Measurements from ENCODE around the gene CARD14.

The CARD14 gene

GRCh38 chr17:80213643-80213975, 43.8 kb downstream of the CARD14 start:
- no peak for DNase-seq

GRCh38 chr17:80214012-80214877, 44.4 kb downstream of the CARD14 start:
- DNase-seq: no peak

- no peak for DNase-seq
Observed at GRCh38 chr17:80214878-80215210, 45.0 kb downstream of the CARD14 start.

- no peak for DNase-seq
Observed at GRCh38 chr17:80216473-80217456, 46.9 kb downstream of the CARD14 start.

- DNase-seq: no peak
Observed at GRCh38 chr17:80217703-80218362, 48.0 kb downstream of the CARD14 start.

- DNase-seq: no peak
Observed at GRCh38 chr17:80218391-80218790, 48.6 kb downstream of the CARD14 start.

- DNase-seq: peak; percentile 93
Observed at GRCh38 chr17:80219013-80219762, 49.4 kb downstream of the CARD14 start.

GRCh38 chr17:80219763-80220053, 49.9 kb downstream of the CARD14 start:
- DNase-seq: no peak

- DNase-seq: peak; percentile 56
Observed at GRCh38 chr17:80220054-80220735, 50.4 kb downstream of the CARD14 start, which contains the start of the genes SGSH and SLC26A11. TSS of gene SGSH (minus strand) at chr17:80220333. CDS start at chr17:80220313, 20 bp downstream. TSS of gene SLC26A11 (plus strand) at chr17:80220427. CDS start at chr17:80221561, 1,134 bp downstream.

- DNase-seq: no peak
Observed at GRCh38 chr17:80220736-80221215, 50.9 kb downstream of the CARD14 start.

- DNase-seq: no peak
Observed at GRCh38 chr17:80221351-80222105, 51.7 kb downstream of the CARD14 start.

- no peak for DNase-seq
Observed at GRCh38 chr17:80222376-80223141, 52.7 kb downstream of the CARD14 start.

- DNase-seq: no peak
Observed at GRCh38 chr17:80223142-80223815, 53.4 kb downstream of the CARD14 start.

- no peak for DNase-seq
Observed at GRCh38 chr17:80223838-80224497, 54.1 kb downstream of the CARD14 start.

- DNase-seq: no peak
Observed at GRCh38 chr17:80224683-80225082, 54.9 kb downstream of the CARD14 start.

- DNase-seq: no peak
Observed at GRCh38 chr17:80225230-80225629, 55.4 kb downstream of the CARD14 start.

- no peak for DNase-seq
Observed at GRCh38 chr17:80227156-80227555, 57.3 kb downstream of the CARD14 start.

- no peak for DNase-seq
Observed at GRCh38 chr17:80227666-80228065, 57.8 kb downstream of the CARD14 start.

GRCh38 chr17:80228477-80228876, 58.6 kb downstream of the CARD14 start:
- DNase-seq: no peak
